HEK293 (cell line): ENCODE measurements around the gene TNFRSF9.

ENCODE experiments used
- ATF2 ChIP-seq: fragments of 450-650 bp; formaldehyde crosslinking; IDR thresholded peaks from 2 replicates; pipeline ENCODE4 v1.5.1; 2016; ENCODE audit warnings: missing biosample characterization, missing genetic modification characterization, low read depth
- CTCF ChIP-seq: fragments of 450-650 bp; formaldehyde crosslinking; IDR thresholded peaks from 2 replicates; pipeline ENCODE4 v1.5.1; 2016; ENCODE audit warnings: missing biosample characterization, missing genetic modification characterization
- PRDM10 ChIP-seq: fragments of 450-650 bp; formaldehyde crosslinking; IDR thresholded peaks from 2 replicates; pipeline ENCODE4 v1.5.1; 2016; ENCODE audit warnings: missing biosample characterization, missing genetic modification characterization
- ZBTB17 ChIP-seq: fragments of 450-650 bp; formaldehyde crosslinking; IDR thresholded peaks from 2 replicates; pipeline ENCODE4 v1.5.1; 2016; ENCODE audit warnings: missing biosample characterization, missing genetic modification characterization
- ZNF335 ChIP-seq: fragments of 450-650 bp; formaldehyde crosslinking; conservative IDR thresholded peaks from 2 replicates; pipeline ENCODE4 v1.5.1; 2016; ENCODE audit warnings: missing biosample characterization, missing genetic modification characterization
- ZNF362 ChIP-seq: fragments of 450-650 bp; formaldehyde crosslinking; IDR thresholded peaks from 2 replicates; pipeline ENCODE4 v1.5.1; 2016; ENCODE audit warnings: missing biosample characterization, missing genetic modification characterization
- ZXDB ChIP-seq: fragments of 450-650 bp; formaldehyde crosslinking; IDR thresholded peaks from 2 replicates; pipeline ENCODE4 v1.5.1; 2016; ENCODE audit warnings: missing biosample characterization, missing genetic modification characterization

GRCh38 chr1:7884757-7885156, 55.9 kb downstream of the TNFRSF9 start:
- no peak for TF ChIP-seq ZXDB
- TF ChIP-seq ZNF335 (tag by site-specific recombination): no peak
- no peak for TF ChIP-seq PRDM10 (tag by site-specific recombination)
- no peak for TF ChIP-seq CTCF (tag by site-specific recombination)
- TF ChIP-seq ATF2 (tag by site-specific recombination): no peak
- TF ChIP-seq ZNF362 (tag by site-specific recombination): no peak
- TF ChIP-seq ZBTB17: peak; percentile 88
